RCC 7860 (cell line): ENCODE results near the gene TBC1D19.

Experiments
- DNase-seq: peaks from one replicate; pipeline ENCODE4 v3.0.0-alpha.2; 2015; ENCODE audit warnings: low spot score
- FAIRE-seq: peaks from 2 replicates; lab custom pipeline; 2012; peaks lifted over from hg19 to GRCh38; lab: Jason Lieb, UNC

TBC1D19 gene

DNA sequence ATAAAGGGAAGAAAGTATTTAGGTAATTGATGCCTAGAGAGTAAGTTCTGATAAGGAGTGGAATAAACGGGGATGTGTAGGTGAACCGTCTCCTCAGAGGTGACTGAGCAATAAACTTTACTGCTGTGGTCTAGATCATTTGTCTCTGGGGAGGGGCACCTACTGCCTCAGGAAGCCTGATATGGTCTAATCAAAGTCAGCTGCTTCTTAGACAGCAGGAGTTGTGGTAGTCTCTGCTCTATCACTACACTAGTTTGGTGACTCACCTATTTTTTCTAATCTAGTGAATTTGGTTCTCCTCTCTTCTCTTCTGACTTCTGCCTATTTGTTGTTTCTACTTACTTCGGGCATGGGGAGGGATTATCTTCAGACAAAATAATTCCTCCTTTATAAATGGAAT is 181.6 kb downstream of the TBC1D19 start:
- DNase-seq (no peak), FAIRE-seq (no peak)

DNA sequence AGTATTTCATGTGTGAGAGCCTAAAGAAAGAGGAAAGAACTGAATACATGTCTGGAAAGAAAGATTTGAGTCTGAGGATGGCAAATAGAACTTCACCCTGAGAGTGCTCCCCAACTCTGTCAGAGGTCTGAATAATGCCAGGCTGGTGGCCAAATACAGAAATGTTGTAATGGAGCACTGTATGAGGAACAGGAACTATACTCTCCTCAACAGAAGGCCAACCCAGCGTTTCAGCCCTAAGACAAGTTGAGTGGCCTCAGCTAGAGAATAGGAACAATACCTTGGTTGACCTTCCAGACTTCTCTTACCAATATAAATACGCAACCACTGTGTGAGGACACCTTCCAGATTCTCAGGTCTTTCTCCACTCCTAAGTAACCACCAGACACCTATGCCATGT is 182.3 kb downstream of the TBC1D19 start:
- FAIRE-seq (no peak), DNase-seq (no peak)

DNA sequence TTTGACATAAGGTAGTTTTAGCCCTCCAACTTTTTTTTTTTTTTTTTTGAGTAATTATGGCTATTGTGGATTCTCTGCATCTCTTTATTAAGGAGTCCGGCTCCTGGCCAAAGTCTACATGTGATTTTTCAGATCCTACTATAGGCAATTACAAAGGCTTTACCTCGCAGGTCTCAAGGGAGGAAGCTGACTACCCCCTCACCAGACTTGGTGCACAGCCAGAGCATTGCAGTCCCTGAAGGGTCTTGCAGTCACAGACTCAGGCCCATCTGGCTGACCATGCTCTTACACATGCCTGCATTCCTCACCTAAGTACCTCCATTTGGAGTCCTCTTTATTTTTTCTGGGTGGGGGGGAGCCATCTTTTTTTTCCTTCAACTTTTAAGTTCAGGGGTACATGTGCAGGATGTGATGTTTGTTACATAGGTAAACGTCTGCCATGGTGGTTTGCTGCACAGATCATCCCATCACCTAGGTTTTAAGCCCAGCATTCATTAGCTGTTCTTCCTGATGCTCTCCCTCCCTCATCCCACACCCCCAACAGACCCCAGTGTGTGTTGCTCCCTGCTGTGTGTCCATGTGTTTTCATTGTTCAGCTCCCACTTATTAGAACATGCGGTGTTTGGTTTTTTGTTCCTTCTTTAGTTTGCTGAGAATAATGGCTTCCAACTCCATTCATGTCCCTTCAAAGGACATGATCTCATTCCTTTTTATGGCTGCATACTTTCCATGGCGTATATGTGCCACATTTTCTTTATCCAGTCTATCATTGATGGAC is 188.4 kb downstream of the TBC1D19 start:
- no peak for DNase-seq
- no peak for FAIRE-seq

DNA sequence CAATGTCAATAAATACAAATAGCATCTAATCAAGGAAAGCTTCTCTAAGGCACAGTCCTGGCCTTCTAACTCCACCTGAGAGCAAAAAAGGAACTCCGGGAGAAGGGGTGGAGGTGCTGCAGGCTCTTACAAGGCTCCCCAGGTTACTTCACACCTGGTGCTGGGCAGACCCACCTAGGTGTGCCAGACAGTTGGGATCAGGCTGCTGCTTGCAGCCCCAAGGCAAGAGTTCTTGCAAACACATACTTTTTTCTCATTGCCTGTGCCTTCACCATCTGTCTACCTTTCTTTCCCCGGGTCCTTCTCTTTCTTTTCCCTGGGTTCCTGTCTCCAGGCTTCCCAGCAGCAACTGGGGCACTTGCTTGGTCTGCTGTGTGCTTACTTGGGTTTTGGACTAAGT is 195.3 kb downstream of the TBC1D19 start:
- FAIRE-seq = no peak
- no peak for DNase-seq

DNA sequence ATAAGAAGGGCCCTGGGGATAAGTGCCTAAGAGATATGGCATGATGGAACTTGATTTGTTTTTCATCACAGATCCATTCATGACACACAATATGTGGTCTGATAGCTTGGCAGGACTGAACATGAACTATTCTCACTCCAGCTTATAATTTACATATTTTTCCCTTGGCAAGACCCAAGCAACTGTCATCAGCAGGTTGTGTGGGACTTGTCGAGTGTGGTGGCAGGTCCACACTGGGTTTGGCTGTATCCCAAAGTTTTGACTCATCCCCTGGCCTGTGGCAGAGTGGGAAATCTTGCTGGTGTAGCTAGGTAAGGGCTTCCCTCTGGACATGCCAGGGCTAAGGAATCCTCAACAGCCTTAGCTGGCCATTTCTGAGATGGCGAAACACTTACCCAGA is 195.8 kb downstream of the TBC1D19 start:
- peak; percentile 57 for DNase-seq

DNA sequence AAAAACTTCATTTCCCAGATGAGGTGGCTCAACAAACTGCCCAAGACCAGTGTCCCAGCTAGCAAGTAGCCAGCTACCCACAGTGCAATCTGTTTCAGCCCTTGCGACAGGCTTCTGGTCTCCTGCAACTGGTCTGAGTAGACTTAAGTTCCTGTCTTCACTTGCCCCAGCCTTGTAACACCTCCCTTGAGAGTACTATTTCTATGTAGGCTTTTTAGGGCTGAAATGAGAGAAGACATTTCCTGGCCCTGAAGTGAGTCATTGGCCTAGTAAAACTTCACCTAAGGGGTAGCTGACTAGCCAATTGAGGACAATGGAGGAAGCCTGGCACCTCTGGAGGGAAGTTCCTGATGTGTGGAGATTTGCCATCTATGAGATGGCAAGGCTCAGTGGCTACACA is 196.7 kb downstream of the TBC1D19 start:
- FAIRE-seq = peak; percentile 18
- DNase-seq = peak; percentile 12

More for the DNA sequence above, 195.8 kb downstream of the TBC1D19 start:
- FAIRE-seq = peak; percentile 75

DNA sequence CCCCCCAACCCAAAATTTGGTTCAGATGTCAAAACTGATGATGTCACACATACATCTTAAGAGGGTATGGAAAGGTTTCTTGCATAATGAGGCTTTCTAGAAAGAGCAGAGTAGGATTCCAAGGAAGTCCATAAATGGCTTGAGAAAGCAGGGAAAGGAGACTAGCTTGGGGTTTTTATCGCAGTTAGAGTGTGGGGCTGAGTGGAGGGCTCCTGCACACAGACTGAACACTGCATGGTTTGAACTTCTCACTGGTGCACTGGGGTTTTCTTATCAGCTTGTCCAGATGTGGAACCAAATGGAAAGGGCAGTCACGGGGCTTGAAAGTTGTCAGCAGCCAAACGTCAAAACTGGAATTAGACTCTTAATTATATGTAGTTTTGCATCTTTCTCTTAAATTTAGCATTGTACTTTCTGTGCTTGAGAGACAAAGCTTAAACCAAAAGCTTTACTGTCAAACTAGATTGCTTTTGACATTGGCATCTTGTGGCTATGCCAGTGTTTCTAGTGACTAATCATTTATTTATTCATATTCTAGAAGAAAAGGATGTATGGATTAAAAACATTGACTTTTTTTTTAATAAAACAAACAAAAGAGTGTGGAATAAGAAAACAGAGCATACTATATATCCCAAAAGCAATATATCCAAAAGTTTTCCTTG is 198.4 kb downstream of the TBC1D19 start:
- DNase-seq (no peak), FAIRE-seq (no peak)

DNA sequence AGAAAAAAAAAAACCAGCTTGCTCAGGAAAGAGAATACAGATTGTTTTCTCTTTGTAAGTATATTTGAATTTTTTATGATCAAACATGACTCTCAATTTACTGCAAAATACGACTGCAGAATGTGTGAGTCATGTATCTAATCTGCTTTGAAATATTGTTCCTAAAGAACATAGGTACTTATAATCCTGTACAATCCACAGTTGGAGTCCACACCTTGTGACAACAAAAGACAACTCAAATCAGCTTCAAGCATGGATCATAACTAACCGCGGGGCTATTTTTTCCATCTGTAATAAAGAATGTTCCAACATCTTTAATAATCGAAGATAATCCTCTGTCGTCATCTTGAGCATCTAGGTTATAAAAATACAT is 198.9 kb downstream of the TBC1D19 start:
- FAIRE-seq = no peak

DNA sequence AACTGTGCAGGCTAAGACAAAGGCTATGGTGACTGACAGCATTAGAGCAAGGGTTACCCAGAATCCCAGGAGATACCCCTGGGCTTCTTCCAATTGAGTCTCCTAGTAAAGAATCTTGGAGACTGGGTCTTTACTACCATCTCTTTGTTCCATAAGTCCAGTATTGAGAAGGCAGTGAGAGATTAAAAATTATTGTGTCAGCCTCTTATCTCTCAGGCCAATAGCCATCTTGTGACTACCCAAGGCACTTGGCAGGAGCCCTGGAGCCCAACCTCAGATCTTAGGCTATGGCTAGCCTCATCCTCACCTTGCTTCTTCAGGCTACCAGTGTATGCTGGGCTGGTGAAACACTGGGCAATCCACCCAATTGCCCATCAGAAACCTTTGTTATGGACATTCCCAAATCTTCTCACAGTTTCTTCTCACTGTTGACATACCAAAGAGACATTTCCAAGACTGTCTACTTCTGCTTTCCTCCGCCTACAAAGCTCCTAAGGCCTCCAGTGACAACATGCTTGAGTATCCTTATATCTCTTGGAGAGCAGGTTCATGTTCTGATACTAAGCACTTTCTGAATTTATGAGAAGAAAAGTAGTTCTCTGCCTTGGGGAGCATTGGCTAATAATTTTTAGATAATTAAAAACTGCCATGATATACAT is 200.5 kb downstream of the TBC1D19 start:
- no peak for FAIRE-seq

More for the DNA sequence above, 198.9 kb downstream of the TBC1D19 start:
- no peak for DNase-seq

DNA sequence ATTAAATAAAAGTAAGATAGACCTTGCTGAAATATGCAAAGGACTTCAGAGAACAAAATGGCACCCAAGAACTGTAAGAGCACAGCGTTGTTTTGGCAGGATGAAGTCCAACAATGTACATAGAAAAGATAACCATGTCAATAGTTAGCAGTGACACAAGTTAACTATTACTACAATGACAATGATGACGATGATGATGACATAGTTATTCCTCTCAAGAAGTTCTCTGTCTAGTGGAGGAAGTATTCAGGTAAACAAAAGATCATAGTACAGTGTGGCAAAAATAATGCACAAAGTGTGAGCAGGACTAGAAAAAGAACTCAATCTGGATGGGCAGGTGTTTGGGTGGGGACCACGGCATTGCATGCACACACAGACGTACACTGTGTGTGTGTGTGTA is 201.4 kb downstream of the TBC1D19 start:
- FAIRE-seq (no peak), DNase-seq (no peak)

More for the DNA sequence above, 200.5 kb downstream of the TBC1D19 start:
- DNase-seq = no peak

DNA sequence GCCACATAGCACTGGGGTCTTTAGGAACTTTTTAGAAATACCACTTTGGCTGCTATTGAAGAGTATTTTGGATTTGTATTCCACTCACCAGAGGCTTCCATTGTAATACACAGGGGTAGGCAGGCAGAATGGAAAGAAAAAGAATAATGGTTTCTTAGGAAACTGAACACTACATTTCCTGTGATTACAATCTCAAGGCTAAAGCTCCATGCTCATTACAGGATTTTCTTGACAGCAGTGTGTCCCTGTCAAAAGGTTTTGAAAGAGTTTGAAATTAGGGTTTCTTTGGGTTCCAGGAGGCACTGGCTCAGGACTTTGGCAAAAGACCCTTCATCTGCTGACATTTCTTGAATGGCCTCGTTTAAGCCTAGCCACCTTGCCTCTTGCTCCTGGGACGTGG is 201.9 kb downstream of the TBC1D19 start:
- FAIRE-seq = no peak
- DNase-seq = no peak

DNA sequence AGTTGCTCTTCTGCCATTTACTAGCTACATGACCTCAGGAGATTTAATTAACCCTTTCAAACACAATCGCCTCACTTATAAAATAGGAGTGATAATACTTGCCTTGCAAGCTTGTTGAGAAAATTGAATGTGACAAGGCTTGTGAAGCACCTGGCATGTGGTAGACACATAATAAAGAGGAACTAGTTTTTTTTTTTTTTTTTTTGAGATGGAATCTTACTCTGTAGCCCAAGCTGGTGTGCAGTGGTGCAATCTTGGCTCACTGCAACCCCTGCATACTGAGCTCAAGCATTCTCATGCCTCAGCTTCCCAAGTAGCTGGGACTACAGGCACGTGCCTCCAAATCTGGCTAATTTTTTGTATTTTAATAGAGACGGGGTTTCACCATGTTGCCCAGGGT is 203.0 kb downstream of the TBC1D19 start:
- DNase-seq (no peak), FAIRE-seq (no peak)

DNA sequence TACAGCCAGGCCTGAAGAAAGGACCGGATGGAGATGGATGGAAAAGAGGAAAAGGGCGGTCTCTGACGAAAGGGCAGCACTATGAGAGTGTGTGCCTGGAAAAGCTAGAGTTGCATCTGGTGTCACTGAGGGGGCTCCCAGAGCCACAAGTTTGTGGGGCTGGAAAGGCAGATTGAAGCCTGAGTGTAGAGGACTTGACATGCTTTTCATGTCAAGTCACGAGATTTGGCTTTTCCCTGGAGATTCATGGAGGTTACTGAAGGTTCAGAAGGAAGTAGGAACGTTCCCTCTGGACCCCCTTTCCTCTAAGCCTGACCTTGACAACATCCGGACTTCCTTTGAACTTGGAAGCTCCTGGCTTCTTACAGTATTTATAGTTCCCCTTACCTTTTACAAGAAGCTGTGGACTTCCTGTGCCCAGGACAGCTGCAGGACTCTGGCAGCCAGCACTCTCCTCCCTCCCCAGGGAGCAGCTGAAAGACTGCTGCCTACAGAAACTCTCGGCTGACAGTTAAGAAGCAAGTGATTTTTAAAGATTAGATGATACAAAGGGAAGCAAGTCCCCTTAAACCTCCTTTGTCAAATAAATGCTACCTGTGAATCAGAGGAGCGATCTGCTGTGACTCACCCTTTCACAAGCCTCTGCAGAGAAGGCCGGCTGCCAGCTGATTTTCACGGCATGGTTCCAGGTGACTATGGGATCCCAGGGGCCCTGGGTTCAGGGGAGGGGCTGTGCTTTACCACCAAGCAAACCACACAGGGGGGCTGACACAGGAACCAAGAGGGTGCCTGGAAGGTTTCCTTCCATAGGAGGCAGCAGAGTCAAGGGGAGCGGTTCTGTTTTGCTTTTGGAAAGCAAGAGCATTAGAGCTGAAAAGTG is 203.8 kb downstream of the TBC1D19 start:
- DNase-seq (peak; percentile 63), FAIRE-seq (peak; percentile 73)

DNA sequence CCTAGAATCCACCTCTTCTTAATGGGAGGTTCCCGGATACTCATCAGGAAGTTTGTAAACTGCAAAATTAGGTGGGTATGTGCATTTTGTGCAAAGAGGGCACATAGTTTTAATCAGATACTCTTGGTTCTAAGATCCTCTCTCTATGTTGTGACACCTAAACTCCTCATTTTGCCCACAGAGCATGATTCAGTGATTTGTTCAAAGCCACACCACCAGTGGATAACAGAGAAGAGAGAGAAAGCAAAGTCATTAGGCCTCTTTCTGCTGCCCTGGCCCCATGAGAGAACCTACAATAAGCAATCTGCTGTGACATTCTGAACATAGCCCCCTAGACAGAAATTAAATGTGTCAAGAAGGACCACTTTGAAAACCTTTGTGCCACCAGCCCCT is 204.5 kb downstream of the TBC1D19 start:
- DNase-seq = no peak
- no peak for FAIRE-seq

DNA sequence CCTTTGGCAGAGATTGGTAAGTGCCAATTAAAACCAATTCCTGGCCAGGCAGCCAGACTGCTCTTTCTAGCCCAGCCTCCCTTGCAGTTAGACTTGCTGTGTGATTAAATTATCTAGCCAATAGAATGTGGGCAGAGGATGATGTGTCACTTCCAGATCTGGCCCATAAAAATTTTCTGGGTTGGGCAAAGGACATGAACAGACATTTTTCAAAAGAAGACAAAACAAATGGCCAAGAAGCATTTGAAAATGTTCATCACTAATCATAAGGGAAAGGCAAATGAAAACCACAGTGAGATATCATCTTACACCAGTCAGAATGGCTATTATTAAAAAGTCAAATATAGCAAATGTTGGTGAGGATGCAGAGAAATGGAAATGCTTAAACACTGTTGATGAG is 205.3 kb downstream of the TBC1D19 start:
- FAIRE-seq = no peak
- no peak for DNase-seq

DNA sequence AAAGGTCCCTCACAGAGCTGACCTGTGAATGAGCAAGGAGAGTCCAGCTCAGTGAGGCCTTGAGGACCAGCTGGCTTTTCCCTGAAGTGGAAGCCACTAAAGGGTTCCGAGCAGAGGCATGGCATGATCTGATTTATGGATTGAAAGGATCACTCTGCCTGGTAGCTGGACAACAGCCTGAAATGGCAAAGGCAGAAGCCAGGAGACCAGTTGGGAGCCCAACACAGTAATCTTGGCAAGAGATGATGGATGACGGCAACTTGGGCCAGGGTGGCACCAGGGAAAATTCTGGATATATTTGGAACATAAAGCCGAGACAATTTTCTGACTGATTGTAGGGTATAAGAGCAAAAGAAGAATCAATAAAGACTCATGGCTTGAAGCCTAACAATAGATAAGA is 207.5 kb downstream of the TBC1D19 start:
- no peak for DNase-seq
- no peak for FAIRE-seq

DNA sequence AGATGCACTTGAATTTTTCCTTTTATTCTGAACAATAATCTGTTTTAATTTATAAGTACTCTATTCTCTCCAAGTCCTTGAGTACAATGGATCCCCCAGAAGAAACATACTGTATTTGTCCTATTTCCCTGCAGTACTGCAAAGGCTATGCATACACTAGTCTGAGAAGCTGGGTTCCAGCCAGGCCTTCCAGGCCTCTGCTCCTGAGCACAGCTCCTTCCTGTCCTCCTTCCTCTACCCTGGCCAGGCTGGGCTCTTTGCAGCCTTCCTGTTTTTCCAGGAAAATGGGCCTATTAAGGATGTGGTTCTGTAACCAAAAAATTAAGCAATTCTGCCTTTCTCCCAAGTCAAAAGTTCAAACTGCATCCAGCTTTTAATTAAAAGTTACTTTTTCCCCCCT is 208.8 kb downstream of the TBC1D19 start:
- DNase-seq = no peak
- no peak for FAIRE-seq

DNA sequence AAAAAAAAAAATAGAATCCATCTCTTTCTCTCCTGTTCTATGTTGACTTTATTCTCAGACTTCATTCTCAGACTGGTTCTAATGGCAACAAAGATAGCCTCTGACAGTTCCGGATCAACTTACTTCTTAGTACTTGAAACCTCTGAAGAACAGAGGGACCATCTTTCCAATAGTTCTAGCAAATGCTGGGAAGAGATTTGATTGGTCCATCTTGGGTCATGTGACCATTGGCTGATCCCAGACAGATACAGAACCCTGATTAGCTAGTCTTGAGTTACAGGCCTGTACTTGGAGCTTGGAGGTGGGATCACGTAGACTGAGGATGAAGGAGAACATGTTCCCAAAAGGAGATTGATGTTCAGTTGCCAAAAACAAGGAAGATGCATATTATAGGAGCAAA is 209.9 kb downstream of the TBC1D19 start:
- DNase-seq = no peak
- FAIRE-seq = no peak

DNA sequence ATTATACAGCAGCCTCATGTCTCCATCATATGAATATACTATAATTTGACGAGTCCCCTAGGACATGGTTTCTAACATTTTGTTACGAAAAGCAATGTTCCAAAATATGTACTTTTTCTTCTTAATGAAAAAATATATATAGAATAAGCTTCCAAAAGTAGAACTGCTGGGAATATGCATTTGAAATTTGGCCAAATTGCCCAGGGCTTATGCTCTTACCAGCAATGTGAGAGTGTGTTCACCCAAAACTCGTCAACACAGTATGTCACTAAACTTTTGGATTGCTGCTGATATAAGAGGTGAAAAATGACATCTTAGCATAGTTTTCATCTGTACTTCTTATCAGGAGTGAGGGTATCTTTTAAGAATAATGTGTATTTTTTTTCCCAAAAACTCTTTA is 212.2 kb downstream of the TBC1D19 start:
- DNase-seq = no peak
- FAIRE-seq = no peak

DNA sequence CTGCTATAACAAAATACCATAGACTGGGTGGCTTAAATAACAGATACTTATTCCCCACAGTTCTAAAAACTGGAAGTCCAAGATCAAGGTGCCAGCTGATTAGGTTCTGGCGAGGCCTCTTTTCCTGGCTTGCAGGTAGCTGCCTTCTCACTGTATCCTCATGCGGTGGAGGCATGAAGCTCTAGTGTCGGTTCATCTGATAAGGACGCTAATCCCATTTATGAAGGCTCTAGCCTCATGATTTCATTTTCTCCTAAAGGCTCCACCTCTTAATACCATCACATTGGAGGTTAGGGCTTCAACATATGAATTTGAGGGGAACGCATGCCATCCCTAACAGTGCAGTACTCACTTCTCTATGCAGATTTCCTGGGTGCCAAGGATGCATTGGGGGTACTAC is 218.9 kb downstream of the TBC1D19 start:
- FAIRE-seq (no peak), DNase-seq (no peak)

DNA sequence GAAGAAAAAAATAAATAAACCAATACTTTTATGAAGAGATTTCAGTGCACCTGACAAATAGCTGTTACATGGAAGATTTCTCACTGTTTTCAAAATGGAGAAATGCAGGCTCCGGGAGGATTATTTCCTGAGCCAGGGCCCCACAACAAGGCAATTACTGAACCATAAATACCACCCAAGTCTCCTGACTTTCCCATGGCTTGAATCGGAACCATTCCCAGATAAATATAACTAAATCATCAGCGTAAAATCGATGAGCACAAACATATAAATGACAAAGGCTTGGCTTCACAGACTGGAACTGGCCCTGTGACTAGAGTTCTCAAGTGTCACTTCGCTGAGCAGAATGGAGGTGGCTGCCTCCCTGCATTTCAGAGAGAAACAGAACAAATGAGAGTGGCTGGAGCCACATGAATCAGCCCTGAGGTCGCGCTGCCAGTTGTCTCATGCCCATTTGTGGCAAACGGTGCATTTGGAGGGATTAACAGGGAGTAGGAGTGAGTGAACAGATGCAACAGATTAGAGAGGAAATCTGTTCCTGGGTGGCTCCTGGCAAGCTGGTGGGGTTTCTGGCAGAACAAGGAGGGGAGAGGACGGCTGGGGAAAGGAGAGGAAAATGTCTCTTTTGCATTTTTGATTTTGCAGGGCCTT is 219.5 kb downstream of the TBC1D19 start:
- no peak for DNase-seq
- no peak for FAIRE-seq
